Inferior parietal cortex (tissue), 1 donor: ENCODE results near the gene PPIH.
"Not testable (repeated sequence)": the region's sequence is repeated elsewhere in the genome, so short reads cannot be mapped to it uniquely, and the experiment has no call there.

Experiments used
- DNase-seq: peaks from one replicate; pipeline ENCODE4 v3.0.0-alpha.2; 2016; ENCODE audit errors: extremely low spot score

Gene PPIH

DNA sequence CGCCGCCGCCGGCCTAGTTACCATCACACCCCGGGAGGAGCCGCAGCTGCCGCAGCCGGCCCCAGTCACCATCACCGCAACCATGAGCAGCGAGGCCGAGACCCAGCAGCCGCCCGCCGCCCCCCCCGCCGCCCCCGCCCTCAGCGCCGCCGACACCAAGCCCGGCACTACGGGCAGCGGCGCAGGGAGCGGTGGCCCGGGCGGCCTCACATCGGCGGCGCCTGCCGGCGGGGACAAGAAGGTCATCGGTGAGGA, 24.2 kb downstream of the PPIH start:
- DNase-seq, result not testable (repeated sequence)

DNA sequence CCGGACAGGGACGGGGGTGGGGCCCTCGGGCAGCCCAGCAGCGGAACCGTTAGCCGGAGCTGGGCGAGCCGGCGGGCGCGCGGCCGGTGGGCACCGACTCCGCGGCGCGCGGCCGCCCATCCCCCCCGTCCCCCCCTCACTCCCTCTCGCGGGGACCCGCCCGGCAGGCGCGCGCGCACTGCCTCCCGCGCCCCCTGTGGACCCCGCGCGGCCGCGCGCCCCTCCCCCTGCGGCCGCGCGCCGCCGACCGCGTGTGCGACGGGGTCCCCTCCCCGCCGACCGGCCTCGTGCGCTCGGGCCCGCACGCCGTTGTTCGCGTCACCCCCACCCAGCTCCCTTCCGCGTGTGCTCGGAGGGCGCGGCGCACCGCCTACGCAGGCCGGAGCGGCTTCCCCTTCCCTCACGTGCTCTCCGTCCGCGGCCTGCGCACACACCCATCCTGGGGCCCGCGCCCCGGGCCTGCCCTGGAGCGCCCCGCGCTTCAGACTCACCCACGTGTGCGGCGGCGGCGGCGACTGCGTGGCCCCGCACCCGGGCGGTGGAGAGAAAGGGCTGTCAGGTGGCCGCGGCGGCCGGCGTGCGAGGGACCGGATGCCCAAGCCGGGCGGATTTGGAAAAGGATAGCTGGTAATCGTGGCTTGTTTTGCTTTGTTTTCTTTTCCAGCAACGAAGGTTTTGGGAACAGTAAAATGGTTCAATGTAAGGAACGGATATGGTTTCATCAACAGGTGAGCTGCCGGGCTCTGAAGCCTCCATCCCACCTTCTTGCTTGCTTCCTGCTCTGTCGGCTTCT, 24.7 kb downstream of the PPIH start:
- DNase-seq, result peak; percentile 19

DNA sequence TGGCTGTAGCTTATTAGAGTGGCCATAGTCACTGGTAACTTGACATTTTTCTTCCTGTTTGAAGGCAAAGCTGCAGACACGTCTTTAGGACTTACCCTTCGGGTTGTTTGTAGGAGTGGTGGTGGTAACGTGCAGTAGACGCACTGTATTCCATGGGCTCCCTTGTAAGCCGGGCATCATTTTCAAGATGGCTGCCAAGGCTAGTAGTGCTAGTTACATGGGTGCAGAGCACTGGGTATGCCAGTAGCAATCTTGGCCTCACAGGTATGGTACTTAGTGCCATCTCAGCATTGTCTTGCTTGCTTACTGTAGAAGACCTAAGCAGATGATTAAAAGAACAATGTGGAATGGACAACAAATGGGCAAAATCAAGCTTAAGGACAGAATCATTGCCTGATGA, 25.9 kb downstream of the PPIH start:
- no peak for DNase-seq

DNA sequence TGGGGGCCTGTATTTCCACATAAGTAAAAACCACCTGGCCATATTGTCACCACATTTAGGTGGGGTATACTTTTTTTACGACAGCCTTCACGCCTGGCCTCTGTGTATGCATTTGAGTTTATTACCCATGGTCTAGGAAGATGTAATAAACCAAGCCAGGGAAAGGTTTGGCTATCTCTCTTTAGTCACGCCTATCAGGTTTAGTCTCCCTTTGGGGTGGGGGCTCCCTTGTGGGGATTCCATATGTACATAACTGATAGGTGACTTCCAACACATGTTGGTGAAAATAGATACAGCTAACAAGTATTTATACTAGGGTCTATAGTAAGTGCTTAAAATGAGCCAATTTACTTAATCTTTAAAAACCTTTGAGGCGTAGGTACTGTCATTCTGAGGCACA, 28.2 kb downstream of the PPIH start:
- DNase-seq, result no peak

DNA sequence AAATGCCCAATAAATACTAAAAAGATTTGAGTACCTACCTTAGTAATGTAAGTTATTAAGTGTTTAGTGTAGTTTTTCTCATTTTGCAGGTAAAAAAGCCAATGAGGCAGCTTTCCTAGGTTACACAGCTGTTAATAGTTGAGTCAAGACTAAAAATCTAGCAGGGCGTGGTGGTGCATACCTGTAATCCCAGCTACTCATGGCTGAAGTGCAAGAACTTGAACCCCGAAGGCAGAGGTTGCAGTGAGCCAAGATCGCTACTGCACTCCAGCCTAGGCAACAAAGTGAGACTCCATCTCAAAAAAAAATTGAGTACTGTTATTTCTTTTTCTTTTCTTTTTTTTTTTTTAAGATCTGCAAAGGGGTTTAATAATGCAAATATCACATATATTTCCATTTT, 31.7 kb downstream of the PPIH start:
- DNase-seq, result no peak

DNA sequence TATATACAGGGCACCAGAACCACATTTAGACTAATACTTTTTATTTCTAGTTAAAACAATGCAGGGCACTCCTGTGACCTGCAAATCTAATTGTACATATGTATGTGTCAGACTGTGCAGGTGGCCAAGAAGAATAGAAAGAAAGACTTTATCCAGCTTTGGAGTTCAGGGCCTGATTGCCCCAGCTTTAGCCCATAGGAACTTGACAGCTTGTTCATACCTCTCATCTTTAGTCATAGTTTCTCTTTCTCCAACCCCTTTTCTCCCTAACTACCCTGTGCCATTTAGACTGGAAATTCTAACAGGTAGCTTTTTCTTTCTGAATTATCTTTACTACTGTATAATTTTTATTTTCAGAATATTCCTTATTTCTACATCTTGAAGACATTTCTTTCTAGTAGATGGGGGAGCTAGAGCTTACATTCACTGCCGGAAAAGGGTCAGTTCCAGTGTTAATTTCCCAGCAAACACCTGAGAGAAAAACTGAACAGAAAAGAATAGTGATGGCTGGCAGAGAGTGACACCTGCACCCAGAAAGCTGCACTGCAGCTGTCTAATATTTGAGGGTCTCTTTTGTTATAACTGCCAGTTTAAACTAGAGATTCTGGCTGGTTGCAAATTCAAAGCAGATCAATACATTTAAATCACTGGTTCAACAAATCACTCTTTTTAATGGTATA, 32.4 kb downstream of the PPIH start:
- no peak for DNase-seq

DNA sequence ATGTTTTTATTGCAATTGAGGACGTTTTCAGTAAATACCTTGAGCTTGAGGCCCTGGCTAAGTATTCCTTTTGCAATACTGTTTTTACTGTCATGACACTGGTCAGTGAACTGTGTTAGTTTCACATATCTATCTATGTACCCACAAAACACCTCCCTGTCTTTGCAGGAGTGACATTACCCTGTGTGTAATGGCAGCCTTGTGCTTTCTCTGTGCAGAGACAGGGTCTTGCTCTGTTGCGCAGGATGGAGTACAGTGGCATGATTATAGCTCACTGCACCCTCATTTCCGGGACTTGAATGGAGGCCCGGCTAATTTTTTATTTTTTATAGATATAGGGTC, 32.9 kb downstream of the PPIH start:
- no peak for DNase-seq

DNA sequence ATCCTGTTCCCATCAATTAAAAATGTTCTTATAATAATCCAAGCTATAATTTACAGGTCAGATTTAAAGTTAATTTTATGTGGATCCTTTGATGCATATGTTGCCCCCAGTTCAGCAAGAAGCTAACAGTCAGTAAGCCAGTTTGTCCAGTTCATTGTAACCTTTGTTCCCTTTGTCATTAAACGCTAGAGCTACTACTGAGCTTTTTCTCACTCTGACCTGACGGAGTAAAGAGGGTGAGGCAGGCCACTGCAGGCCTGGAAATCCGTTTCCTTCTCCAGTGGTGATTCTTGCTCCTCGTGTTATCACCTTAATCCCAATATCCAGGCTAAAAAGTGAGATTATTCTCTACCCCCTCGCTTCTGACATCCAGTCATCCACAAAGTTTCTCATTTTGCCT, 34.2 kb downstream of the PPIH start:
- DNase-seq, result no peak

DNA sequence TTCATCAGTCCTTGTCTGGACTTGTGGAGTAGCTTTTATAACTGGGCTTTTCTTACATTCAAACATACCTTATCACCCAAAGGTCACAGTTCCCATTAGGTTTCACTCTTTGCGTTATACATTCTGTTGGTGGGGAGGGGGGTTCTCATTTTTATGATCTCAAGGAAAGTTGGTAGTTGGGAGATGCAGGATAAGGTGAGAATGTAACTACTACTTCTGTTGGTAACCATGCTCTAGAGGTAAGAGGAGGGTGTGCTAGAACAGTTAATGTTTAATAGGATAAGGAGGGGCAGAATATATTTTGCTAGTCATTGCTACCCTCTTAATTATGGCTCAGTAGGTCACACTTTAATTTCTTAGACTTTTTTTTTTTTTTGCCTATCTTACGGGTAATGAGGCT, 34.7 kb downstream of the PPIH start:
- no peak for DNase-seq

DNA sequence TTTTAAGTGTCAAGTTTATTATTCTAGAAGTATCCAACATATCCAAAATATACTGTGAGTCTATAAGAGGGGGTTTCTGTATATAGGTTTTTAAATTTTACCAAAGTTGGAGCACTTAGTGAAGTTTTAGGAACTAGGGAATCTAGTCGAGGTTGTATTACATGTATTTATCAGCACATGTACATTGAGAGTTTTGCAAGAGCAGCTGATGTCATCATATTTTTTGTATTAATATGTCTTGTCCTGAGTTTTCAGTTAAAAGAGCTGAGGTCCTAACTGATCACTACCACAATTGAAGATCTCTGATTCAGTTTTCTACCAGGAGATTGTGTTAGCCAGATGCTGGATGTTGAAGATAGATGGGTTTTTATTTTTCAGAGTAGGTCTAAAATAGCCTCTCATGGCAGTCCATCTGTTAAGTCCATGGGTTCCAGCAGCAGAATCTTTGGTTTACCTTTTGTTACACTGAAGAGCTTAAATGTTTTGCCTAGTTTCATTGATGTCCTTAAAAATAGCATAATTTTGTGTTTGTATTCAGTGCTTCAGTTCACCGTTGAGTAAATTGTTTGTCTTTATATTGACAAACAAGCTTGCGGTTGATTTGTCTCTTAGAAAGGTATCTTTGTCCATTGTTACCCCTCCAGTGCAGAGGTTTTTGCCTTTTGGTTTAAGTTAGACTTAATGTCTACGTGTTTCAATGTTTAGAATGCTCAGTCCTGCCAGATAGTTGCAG, 40.0 kb downstream of the PPIH start:
- no peak for DNase-seq

DNA sequence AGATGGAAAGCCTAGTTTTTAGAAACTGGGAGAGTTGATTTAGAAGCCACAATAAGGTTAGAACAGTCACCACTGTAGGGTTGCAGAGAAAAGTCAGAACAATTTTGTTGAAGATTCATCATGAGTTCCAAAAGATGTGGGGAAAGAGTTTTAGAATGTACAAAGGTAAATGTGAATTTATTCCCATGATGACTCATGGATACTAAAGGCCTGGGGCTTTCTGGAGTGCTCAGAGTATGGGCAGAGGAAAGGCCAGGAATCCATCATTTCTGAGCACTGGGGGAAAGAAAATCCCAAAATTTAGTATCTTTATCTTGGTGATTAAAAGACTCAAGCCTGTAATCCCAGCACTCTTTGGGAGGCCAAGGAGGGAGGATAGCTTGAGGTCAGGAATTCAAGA, 41.8 kb downstream of the PPIH start:
- DNase-seq, result no peak

DNA sequence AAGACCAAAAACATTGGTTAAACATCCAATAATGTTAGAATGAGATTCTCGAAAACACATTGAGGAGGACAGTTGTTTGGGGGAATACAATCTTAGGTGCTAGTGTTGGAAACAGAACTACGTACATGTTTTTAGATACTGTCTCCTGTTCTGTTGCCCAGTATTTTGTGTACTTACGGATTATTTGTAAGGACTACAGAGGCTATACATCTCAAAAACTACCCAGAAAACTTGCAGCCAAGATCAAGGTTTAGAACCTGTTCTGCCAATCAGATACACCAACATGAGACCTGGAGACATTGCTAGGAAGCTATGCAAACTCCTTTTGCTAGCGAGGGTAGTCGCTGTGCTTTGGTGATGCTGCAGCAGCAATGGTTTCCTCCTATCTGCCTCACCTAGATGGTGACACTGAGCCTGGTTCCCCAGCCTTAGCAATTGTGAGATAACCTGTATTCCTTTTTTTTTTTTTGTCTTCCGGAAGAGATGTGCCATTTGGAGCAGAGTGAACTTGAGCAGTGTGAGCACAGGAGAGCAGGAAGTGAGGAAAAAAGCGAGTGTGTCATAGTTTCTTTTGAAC, 45.8 kb downstream of the PPIH start:
- DNase-seq, result no peak

DNA sequence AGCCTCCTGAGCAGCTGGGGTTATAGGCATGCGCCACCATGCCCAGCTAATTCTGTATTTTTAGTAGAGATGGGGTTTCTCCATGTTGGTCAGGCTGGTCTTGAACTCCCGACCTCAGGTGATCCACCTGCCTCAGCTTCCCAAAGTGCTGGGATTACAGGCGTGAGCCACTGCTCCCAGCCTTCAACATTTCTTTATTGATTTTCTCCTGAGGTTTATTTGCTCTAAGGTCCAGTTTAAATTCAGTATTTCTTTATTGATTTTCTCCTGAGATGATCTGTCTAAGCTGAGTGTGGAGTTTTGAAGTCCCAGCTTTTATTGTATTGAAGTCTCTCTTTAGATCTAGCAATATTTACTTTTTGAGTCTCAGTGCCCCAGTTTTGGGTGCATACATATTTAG, 54.6 kb downstream of the PPIH start:
- not testable (repeated sequence) for DNase-seq

DNA sequence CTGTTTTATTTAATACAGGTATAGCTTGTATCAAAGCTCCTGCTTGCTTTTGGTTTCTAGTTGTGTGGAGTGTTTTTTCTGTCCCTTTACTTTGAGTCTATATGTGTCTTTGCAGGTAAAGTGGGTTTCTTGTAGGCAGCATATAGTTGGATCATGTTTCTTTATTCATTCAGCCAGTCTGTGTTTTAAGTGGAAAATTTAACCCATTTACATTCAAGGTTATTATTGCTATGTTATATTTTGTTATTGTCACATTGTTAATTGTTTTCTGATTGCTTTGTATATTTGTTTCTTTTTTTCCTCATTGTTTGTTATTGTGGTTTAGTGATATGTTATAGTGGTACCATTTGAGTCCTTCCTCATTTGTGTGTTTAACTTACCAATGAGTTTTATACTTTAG, 55.1 kb downstream of the PPIH start:
- no peak for DNase-seq

DNA sequence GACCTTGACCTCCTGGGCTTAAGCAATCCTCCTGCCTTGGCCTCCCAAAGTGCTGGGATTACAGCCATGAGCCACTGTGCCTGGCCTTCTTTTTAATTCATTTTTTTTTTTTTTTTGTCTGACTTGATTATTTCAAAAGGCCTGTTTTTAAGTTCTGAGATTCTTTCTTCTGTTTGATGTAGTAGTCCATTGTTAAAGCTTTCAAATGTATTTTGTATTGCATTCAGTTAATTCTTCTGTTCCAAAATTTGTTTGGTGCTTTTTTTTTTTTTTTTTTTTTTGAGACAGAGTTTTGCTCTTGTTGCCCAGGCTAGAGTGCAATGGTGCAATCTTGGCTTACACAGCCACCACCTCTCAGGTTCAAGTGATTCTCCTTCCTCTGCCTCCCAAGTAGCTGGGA, 56.2 kb downstream of the PPIH start:
- not testable (repeated sequence) for DNase-seq

DNA sequence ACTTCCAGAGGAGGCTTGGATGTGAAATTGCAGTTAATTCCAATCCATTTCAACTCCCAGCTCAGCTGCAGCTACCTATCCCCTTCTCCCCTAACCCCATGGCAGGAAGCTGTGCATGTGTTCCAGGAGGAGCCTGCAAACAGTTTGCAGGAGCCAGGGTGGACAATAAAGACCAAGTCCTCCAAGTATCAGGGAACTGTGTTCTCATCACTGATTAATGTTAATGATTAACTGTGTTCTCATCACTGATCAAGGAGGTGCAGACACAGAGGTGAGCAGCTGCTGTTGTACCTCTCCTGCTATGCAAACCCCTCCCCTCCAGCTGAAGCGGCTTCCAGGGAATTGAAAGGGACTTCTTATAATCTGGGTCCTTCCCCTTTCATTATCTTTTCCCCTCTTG, 62.6 kb downstream of the PPIH start:
- DNase-seq, result no peak

DNA sequence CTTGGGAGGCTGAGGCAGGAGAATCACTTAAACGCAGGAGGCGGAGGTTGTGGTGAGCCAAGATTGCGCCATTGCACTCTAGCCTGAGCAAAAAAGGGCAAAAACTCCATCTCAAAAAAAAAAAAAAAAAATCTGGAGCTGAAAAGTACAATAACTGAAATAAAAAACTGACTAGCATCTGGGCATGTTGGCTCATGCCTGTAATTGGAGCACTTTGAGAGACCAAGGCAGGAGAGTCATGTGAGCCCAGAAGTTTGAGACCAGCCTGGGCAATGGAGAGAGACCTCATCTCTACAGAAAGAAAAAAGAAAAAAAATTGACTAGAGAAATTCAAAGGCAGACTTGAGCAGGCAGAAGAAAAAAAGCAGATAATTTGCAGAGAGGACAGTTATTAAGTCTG, 63.7 kb downstream of the PPIH start:
- no peak for DNase-seq

DNA sequence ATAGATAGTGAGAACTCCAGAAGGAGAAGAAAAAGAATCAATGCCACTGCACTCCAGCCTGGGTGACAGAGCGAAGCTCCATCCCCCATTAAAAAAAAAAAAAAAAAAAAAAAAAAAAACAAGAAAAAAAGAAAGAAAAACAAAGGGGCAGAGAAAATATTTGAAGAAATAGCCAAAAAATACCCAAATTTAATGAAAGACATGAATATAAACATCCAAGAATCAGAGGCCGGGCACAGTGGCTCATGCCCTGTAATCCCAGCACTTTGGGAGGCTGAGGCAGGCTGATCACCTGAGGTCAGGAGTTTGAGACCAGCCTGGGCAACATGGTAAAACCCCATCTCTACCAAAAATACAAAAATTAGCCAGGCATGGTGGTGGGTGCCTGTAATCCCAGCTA, 64.2 kb downstream of the PPIH start:
- not testable (repeated sequence) for DNase-seq

DNA sequence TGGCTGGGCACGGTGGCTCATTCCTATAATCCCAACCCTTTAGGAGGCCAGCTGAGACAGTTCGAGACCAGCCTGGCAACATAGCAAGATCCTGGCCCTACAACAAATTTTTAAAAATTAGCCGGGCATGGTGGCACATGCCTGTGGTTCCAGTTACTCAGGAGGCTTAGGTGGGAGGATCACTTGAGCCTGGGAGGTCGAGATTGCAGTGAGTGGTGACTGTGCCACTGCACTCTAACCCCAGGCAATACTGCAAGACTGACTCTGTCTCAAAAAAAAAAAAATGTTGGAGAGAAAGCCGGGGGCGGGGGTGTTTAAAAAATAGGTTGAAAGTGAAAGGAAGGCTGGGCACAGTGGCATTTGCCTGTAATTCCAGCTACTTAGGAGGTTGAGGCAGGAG, 65.3 kb downstream of the PPIH start:
- DNase-seq, result no peak

DNA sequence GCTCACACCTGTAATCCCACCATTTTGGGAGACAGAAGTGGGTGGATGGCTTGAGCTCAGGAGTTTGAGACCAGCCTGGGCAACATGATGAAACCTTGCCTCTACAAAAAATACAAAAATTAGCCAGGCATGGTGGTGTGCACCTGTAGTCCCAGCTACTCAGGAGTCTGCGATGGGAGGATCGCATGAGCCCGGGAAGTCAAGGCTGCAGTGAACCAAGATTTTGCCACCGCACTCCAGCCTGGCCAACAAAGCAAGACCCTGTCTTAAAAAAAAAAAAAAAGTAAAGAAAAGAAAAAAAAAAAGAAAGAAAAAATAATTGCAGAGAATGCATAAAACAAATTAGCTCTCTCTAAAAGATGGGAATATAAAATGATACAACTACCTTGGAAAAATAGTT, 67.6 kb downstream of the PPIH start:
- DNase-seq, result not testable (repeated sequence)
